Cortex of kidney (tissue), 1 donor: ENCODE measurements around the gene SLC29A1.
"Not testable (repeated sequence)": the region's sequence is repeated elsewhere in the genome, so short reads cannot be mapped to it uniquely, and the experiment has no call there.

Experiments
- DNase-seq: peaks from one replicate; lab custom pipeline; 2025; lab: John Stamatoyannopoulos, UW

Gene SLC29A1

DNA sequence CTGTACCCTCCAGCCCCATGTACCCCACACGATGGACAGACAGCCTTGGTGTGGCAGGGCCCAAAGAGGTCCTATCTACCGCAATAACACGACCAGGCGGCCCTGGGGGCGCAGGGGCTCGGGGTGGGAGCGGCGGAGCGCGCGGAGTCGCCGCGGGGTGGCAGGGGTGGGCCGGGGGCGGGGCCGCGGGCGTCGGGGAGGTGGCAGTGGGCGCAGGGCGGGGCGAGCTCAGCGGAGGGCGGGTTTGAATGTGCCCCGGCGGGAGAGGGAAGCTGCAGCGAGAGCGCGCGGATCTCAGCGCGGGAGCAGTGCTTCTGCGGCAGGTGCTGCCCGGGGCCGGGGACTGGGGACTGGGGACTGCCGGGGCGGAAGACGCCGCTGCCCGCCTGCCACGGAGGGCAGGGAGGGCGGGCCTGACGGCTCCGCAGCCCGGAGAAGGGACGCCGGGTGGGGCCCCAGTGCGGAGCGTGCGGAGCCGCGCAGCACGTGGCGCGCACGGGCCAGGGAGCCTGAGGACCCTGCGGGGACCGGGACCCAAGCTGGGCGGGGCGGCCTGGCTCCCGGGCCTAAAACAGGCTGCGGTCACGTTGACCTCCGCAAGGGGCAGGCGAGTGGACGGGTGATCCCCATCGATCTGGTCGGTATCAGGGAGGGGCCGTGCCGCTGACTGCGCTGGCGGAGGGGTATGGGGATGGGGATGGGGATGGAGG lies at the start of gene SLC29A1:
Gene SLC29A1 (plus strand): TSS at position 277 of the 710 bp plus-strand sequence. CDS start 3,719 bp downstream, outside the sequence.
- no peak for DNase-seq

DNA sequence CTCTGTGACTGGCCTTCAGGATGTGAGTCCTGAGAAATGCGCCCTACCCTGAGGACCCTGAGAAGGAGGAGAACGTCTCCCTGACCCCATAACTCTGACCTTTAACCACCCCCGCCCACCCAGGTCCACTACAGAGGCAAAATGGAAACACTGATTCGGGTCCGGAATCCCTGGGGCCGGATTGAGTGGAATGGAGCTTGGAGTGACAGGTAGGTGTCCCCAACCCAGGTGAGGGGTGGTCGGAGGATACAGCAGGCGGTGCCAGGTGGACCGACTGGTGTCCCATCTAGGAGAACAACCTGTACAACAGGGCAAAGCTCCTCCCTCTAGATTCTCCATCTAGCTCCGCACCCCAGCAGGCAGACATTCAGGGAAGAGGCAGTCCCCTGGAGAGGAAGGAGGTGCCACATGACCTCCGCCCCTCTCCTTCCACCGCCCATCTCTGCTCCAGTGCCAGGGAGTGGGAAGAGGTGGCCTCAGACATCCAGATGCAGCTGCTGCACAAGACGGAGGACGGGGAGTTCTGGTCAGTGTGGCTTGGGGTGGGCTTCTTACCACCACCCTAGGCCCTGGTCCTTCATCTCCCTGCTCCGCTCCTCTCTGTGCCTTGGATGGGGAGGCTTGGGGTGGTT lies 47.1 kb upstream of the SLC29A1 start:
- no peak for DNase-seq

DNA sequence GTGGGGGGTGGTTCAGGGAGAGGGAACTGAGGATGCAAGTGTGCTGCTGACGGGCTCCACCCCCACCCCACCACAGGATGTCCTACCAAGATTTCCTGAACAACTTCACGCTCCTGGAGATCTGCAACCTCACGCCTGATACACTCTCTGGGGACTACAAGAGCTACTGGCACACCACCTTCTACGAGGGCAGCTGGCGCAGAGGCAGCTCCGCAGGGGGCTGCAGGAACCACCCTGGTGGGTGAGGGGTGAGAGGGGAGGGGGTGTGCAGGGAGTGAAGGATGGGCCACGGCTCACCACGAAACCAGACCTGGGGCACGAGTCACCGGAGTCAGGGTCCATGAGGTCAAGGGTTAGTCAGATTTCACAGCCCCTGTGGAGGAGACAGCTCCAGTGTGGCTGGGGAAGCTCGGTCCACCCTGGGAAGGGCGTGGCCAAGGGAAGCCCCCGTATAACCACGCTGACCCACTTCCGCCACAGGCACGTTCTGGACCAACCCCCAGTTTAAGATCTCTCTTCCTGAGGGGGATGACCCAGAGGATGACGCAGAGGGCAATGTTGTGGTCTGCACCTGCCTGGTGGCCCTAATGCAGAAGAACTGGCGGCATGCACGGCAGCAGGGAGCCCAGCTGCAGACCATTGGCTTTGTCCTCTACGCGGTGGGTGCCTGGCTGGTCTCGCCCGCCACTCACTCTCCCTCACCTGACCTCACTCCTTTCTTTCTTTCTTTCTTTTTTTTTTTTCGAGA lies 46.5 kb upstream of the SLC29A1 start:
- no peak for DNase-seq

DNA sequence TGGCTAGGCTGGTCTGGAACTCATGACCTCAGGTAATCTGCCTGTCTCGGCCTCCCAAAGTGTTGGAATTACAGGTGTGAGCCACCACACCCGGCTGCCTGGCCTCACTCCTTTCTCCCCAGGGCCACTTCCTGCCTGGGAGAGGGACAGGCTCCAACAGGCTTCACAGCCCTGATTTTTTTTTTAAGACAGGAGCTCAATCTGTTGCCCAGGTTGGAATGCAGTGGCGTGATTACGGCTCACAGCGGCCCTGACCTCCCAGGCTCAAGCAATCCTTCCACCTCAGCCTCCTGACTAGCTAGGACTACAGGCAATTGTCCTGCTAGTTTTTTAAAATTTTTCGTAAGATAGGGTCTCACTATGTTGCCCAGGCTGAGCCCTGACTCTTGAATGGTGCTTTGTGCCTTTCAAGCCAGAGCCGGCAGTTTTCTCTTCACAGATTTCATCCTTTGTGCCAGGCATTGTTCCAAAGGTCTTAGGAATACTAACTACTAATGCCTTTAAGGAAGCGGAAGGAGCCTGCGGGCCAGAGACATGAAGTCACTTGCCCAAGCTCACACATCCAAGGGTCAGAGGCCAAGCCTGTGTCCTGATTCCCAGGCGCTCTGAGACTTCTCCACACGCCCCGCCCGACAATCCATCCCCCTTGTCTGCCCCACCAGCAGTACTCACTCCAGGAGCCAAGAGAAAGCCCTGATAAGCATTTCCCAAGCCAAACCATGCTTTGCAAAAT lies 45.5 kb upstream of the SLC29A1 start:
- DNase-seq: no peak

DNA sequence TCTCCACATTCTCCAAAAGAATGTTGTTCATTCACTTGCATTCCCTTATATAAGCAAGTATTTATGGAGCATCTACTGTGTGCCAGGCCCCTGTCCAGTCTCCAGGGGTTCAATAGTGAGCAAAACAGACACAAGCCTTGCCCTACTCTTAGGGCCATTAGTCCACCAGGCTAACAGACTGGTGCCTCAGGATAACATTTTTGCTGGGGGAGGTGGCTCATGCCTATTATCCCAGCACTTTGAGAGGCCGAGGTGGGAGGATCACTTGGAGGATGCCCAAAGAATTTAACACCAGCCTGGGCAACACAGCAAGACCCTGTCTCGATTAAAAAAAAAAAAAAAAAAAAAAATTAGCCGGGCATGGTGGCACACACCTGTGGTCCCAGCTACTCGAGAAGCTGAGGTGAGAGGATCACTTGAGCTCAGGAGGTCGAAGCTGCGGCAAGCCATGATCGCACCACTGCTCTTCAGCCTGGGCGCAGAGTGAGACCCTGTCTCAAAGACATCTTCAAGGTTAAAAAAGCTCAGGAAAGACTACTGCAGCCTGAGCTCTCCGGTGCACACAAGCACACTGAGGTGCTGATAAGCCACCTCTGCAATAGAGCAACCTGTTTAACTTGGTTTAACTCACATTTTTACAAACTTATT lies 44.8 kb upstream of the SLC29A1 start:
- no peak for DNase-seq

DNA sequence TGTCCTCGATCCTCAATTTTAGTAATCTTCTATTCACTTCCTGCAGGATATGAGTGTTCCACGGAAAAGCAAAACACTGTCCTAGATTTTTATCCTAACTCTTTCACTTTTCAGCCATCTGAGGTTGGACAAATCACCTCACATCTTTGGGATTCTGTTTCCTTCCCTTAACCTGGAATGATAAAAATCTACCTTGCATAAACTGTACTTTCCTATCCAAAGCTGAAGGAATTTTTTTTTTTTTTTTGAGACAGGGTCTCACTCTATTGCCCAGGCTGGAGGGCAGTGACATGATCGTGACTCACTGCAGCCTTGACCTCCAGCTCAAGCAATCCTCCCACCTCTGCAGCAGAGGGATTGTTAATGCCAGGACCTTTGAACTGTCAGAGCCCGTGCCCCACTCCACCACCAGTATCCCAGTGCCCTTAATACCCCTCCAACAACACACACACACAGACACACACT lies 44.3 kb upstream of the SLC29A1 start:
- no peak for DNase-seq

DNA sequence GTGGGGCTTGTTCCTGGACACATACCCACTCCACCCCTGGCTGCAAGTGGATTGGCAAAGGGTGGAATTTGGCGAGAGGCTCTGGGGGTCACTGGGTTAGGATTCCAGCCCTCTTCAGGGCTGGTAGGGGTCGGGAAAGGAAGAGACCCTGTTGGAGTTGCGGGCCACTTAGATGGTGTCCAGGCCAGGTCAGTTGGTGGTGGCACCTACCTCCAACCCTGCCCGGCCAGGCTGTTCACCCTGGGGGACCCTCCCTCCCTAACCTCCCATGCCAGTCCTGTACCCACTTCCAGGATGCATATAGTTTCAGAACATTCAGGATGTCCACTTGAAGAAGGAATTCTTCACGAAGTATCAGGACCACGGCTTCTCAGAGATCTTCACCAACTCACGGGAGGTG lies 43.7 kb upstream of the SLC29A1 start:
- DNase-seq: no peak

DNA sequence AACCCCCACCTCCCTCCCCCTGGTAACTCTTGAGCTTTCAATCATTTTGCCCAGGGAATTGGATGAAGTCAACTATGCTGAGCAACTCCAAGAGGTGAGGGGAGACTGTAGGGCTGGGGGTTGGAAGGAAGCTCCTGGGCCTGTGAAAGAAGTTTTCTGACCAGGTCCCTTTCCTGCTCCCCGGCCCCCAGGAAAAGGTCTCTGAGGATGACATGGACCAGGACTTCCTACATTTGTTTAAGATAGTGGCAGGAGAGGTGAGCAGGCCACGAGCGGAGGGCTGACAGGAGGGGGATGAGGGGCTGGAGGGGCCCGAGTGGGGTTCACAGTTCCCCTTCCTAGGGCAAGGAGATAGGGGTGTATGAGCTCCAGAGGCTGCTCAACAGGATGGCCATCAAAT lies 43.0 kb upstream of the SLC29A1 start:
- no peak for DNase-seq

DNA sequence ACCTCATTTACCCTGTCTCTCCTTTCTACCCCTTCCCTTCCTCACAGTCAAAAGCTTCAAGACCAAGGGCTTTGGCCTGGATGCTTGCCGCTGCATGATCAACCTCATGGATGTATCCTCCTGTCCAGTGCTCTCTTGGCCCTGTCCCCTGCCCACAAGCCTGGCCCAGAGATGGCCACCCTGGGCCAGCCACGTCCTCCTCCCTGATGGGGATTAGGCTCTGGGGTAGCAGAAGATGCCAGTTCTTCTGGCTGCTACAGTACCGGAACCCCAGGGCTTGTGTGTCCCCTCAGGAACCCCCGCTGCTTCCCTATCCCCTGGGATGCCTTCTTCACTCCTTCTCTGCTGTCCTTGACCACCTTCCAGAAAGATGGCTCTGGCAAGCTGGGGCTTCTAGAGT lies 42.5 kb upstream of the SLC29A1 start:
- no peak for DNase-seq

DNA sequence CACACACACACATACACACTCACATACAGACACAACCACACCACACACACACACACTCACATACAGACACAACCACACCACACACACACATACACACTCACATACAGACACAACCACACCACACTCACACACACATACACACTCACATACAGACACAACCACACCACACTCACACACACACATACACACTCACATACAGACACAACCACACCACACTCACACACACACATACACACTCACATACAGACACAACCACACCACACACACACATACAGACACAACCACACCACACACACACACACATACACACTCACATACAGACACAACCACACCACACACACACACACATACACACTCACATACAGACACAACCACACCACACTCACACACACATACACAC lies 41.6 kb upstream of the SLC29A1 start:
- not testable (repeated sequence) for DNase-seq

DNA sequence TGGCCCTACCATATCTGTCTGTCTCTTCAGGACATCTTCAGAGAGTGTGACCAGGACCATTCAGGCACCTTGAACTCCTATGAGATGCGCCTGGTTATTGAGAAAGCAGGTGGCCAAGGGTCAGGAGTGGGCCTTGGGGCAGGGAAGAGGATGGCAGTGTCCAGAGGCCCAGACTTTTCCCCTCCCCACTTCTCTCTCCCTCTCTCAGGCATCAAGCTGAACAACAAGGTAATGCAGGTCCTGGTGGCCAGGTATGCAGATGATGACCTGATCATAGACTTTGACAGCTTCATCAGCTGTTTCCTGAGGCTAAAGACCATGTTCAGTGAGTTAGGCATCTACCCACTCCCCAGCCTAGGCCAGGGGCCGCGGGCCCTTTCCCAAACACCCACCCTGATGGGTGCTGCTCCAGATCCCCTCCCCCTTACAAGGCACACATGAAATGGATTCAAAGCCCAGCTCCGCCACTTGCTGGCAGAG lies 40.4 kb upstream of the SLC29A1 start:
- DNase-seq: no peak

DNA sequence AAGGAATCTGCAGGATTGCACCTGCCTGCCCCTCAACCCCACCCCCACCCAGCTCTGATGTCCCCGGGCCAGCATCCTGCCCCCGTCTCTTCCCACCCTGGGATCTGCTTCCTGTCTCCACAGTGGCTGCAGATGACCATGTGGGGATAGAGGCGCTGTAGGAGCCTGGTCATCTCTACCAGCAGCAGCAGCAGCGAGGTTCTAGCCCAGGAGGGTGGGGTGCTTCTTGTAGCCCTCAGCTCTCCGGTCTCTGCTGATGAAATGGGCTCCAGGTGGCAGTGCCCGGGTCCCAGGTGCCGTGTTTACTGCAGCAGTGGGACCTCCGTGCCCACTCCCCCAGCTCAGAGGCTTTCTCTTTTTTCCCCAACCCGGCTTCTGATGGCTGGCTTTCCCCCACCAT lies 39.6 kb upstream of the SLC29A1 start:
- DNase-seq: no peak

DNA sequence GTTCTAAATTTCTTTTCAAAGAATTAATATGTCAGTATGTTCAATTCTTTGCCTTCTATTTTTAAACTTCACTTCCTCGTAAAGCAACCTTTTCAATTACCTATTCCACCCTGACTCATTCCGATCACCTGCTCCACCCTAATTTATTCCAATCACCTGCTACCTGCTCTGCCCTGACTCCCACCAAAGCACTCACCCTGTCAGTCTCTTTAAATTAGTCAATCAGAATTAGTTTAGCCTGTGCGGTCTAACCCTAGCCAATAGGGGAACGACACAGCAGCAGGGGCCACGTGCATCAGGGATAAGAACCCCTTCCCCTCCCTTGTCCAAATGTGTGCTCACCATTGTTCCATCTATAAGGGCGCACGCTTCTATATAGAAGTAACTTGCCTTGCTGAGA lies 38.0 kb upstream of the SLC29A1 start:
- DNase-seq: not testable (repeated sequence)

DNA sequence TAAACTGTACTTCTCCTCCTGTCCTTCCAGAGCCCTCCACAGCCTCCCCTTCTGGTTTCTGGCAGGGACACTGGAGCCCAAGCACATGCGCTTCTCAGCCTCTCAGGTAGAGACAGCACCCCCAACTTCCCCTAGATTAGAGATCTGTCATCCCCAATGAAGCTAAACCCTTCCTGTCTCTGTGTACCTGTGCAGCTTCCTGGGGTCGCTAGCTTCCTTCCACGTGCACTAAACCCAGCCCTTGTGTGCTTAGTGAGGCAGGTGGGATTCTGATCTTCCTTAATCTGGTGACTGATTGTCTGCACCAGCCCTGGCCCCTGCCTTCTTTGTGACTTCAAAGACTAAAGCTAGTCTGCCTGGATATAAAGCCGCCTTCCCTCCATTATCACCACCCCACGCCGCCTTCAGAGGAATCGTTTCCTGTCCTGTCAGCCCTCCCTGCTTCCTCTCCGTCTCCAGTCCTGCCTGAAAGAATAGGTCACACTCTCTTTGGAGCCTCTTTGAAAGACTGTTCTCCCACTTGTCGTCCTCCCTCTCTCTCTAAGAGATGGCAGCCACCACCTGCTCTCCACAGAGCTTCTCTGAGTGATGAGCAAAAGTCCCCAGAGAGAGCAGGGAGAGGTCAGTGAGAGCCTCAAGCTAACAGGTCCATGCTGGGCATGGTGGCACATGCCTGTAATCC lies 37.3 kb upstream of the SLC29A1 start:
- DNase-seq: no peak

DNA sequence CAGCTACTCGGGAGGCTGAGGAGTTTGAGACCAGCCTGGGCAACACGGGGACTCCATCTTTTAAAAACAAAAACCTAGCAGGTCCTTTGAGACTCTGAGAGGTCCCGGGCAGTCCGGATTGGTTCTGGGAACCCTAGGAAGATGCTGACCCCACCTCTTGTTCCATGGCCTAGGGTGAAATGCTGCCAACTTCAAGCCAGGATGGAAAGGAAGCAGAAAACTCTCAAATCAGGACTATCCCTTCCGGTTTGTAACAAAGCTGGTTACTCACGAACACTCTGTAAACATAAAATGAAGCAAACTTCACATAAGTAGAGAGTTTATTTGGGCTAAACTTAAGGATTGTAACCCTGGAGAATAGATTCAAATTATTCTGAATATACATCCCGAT lies 36.8 kb upstream of the SLC29A1 start:
- no peak for DNase-seq

DNA sequence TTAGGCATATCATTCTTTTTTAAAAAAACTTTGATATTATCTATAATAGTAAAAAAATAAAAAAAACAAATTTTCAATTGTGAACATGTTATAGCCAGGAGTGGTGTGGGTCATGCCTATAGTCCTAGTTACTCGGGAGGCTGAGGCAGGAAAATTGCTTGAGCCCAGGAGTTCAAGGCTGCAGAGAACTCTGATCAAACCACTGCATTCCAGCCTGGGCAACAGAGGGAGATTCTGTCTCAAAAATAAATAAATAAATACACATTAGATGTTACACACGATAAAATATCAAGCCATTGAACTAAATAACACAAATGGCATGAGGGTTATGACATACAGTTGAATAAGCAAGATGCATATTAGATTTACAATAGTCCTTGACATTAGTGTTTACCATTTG lies 34.6 kb upstream of the SLC29A1 start:
- DNase-seq: no peak

DNA sequence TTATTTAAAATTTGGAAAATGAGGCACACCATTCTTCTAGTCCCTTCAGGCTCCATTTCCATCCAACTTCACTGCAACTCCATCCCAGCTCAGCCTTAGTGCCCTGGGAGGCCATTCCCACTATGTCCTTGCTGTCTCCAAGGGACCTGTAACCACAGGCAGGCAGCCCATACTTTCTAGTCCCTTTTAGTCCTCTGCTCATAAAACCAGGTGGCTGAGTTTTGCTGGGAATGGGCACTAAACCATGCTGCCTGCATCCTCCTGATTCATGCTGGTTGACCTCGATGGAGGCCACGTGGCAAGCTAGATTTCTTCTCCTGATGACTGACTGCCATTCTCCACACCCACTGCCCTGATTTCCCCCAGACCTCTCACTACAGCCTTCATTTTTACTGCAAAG lies 34.1 kb upstream of the SLC29A1 start:
- no peak for DNase-seq

DNA sequence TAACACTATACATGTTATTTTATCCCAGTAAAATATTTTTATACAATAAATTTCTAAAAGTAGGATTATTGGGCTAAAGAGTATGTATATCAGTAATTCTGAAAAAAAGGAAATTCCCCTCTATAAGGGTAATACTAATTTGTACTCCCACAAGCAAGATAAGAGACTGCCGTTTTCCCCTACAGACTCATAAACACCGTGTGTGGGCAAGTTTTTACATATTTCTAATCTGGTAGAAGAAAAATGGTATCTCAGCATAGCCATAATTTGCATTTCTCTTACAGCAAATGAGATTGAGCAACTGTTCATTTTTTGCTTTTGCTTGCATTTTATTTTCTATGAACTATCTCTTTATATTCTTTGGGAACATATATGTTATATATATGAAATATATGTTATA lies 32.7 kb upstream of the SLC29A1 start:
- no peak for DNase-seq

DNA sequence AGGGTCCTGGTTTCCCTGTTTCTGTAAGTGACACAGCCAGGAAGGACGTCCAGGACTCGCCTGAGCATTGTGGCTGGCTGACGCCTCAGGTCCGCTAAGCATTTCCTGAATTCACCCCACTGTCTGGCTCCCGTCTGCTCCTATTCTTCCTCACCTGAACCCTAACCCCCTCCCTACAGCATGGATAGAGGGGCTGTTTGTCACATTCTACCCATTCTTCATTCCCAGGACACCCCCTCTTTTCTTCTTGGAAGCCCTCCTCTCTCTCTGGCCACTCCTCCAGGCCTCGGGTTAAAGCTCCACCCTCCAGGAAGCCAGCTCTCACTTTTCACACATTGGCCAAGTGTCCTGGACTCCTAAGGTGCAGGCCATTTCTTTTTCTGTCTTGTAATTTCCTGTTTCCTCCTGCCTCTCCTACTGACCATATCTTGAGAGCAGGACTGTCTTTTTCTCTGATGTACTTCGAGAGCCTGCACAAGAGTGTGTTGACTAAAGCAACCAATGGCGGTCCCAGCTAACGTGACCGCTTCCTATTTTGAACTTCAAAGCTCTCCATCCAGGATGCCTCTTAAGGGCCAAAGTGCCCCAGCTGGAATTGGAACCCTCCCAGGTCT lies 30.9 kb upstream of the SLC29A1 start:
- no peak for DNase-seq

DNA sequence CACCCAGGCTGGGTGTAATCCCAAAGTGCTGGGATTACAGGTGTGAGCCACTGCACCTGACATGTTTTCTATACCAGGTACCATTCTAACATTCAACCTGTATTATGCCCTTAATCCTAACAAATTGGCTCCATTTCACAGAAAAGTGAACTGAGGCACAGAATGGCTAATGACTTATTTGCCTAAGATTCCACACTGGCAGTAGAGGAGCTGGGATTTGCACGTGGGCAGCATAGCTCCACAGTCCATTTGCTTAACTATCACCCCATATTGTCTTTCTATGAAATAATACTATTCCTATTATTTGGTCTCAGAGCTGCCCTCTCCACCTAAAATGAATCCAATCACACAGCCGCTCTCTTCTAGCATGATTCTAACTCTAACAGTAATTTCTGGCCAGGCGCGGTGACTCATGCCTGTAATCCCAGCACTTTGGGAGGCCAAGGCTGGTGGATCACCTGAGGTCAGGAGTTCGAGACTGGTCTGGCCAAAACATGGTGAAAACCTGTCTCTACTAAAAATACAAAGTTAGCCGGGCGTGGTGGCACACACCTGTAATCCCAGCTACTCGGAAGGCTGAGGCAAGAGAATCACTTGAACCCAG lies 30.0 kb upstream of the SLC29A1 start:
- no peak for DNase-seq
